ENCODE results near the gene OBP2B.

DNA sequence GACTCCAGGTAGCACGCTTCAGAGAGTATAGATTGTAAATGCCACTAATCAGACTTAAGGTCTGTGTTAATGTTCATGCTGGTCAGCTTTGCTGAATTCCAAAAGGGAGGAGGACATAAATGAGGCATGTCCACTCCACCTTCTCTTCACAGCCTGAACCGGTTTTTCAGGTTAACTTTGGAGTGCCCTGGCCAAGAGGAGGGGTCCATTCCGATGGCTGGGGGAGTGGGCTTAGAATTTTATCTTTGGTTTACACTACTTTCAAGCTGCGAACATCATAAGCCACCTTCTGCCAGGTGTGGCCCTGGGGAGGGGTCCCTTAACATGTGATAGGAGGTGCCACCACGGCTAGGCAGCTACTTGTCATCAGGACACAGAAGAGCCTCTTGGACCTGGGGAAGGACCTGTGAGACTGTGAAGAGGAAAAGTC, 41.7 kb upstream of the OBP2B start:
- TF ChIP-seq CTCF (IDR thresholded peaks at IDR 0.05 in 4 of 5, conservative IDR thresholded peaks at IDR 0.05 in 1 of 5): no peak
- no peak for TF ChIP-seq POLR2A (IDR thresholded peaks at IDR 0.05)
